T-helper 1 cell (primary cell): ENCODE results near the gene RALGAPA2.
"Not testable (repeated sequence)": the region's sequence is repeated elsewhere in the genome, so short reads cannot be mapped to it uniquely, and the experiment has no call there.

ENCODE experiments used
- DNase-seq, 5 donors: peaks; one replicate each; pipeline ENCODE4 v3.0.0-alpha.2; 2012 to 2020

The RALGAPA2 gene

DNA sequence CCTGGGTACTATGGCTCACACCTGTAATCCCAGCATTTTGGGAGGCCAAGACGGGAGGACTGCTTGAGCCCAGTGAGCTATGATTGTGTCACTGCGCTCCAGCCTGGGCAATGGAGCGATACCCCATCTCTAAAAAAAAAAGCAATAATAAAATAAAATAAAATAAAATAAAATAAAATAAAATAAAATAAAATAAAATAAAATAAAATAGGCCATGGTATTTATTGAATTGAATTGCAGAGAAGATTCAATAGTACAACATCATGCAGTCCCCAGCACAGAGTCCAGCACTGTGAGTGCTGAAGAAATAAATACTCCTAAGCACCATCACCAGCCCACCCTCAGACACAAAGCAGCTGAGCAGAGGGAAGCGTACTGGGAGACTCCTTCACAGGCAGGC, 144.7 kb downstream of the RALGAPA2 start:
- no peak for DNase-seq

DNA sequence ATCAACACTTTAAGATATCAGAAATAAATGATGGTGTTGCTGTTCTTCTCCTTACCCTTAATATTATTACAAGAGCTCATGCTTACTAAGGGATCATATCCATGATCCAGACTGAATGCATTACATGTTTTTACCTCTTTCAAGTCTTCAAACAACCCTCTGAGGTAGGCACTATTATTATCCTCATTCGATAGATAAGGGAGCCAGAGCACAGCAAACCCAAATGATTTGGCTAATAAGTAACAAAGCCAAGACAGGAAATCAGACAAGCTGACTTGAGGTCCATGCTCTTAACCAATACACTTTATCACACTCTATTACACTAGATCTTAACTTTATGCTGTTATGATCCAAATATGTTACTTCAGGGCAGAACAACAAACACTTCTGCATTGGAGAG, 145.9 kb downstream of the RALGAPA2 start:
- DNase-seq = no peak

DNA sequence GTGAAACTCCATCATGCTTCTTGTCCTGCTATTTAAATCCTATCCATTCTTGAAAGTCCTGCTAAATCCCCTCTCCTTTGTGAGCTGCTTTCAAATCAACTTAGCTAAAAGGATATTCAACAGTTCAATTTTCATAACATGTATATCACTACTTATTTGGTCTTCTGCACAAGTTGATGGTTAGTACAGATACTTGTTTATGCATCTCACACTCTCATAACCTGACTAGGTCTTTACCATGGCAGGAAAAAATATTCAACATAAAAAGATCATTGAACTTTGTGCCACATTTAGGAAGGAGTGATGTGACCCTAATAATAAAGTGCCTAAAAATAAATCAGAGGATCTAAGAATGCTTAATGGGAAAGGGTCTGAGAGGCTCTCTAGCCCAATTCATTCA, 148.2 kb downstream of the RALGAPA2 start:
- no peak for DNase-seq

DNA sequence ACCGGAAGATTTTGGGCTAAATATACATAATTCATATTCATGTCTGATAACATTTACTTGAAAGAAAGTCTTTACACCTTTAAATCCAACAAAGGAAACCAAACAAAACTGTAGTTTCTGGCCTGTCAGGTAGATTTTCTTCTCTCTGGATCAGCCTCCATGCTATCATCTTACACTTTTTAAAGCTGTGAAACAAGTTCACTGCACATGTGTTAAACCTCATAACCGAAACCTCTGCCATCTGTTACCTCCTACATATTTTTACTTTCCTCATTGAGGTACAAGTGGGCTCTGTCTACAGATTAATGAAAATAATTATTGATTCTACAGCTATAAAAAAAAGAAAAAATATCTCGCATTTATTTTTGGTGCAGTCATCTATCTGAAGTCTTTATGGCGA, 149.9 kb downstream of the RALGAPA2 start:
- no peak for DNase-seq

DNA sequence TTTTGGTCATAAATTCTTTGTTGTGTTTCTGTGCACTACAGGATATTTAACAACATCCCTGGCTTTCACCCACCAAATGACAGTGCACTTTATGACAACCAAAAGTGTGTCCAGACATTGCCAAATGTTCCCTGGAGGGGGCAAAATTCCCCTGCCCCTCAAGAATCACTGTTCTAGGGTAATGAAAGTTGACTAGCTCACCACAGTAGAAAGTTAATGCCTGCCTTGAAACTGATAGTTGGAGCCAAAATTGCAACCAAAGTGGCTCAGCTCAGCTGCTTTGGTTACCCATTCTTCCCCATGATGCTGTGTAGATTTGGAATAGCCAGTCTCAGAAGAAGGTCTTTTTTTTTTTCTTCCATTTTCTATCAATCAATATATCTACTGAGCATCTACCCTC, 150.6 kb downstream of the RALGAPA2 start:
- no peak for DNase-seq

DNA sequence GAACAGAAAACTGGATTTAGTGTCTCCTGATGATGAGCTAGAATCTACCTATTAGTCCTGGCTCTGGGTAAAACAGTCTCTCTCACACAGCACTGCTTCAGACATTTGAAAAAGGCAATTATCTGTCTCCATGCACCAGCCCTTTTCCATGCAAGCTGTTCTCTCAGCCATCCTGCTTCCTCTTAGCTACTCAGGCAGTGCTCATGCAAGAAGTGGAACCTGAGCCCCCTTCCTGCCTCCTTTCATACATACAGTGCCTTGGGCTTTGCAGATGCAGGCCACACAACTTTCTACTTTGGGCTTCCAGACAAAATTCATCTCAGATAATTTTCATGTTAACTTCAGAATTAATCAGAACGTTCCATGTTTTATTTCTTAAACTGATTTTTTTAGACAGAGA, 151.3 kb downstream of the RALGAPA2 start:
- no peak for DNase-seq

DNA sequence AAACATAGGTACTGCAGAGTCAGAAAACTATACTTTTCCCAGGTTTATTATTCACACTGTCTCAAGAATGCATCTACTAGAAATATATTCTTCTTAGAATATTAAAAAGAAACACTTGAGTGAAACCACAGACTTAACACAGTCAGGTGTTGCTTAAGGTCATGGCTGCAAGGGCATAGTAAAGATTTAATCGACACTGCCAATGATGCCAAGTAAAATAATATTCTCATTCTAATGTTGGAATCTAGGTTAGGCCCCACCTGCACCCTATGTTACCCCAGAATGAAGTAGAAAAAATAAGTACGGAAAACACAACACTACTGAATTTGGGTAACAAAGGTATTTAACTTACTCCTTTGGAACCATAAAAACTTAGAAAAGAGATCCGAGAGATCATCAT, 155.0 kb downstream of the RALGAPA2 start:
- no peak for DNase-seq

DNA sequence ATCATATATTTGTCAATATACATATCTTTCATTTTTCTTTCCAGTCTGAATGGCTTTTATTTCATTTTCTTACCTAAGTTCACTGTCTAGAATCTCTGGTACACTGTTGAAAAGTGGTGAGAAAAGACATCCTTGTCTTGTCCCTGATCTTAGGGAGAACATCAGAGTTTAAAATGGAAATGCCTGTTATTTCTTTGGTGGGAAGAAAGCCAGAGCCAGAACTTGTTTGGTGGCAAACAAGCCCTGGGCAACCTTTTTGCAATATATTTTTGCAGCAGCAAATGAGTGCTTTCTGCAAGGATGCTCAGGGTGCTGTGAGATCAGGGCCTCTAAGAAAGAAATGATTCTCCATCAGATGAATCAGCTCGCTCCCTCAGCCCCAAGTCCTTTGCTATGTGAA, 156.6 kb downstream of the RALGAPA2 start:
- DNase-seq = no peak

DNA sequence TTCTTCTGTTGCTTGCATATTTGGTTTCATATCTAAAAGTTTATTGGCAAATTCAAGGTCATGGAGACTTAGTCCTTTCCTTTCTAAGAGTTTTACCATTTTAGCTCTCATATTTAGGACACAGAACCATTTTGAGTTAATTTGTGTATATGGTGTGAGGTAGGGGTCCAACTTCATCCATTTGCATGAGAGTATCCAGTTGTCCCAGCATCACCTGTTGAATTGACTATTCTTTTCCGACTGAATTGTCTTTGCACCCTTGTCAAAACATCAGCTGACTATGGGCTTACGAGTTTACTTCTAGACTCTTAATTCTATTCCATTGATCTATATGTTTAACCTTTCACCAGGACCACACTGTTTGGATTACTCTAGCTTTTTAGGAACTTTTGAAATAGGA, 157.5 kb downstream of the RALGAPA2 start:
- DNase-seq = no peak

DNA sequence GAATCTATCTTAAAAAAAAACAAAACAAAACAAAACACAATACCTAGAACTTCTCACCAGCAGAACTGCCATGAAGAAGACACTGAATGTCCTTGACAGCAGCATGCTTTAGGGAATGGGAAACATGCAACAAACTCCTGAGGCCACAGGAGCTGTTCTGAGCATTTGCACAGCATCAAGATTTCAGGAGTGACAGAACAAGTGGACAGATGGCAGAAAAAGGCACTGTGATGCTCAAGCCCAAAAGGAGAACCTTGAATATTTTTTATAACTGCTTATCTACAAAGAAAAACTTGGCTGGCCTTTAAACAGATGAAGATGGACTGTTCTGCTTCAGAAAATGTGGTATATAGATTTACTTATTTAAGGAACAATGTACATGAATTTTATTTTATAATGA, 158.9 kb downstream of the RALGAPA2 start:
- no peak for DNase-seq

DNA sequence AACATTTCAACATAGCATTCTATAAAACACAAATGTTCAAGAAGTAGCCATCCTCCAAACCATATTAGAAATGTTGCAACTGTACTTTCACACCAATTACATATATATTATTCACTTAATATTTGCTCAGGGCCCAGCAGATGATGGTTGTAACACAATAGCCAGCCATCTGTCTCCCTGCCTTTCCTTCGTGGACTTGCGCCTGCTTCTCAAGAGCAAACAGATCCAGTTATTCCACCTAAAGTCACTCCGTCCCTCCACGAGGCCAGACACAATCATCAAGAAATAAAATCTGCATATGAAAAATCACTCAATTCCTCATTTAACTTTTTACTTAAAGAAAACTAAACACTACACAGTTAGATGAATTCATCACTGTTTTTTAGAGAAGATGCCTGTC, 160.4 kb downstream of the RALGAPA2 start:
- no peak for DNase-seq

DNA sequence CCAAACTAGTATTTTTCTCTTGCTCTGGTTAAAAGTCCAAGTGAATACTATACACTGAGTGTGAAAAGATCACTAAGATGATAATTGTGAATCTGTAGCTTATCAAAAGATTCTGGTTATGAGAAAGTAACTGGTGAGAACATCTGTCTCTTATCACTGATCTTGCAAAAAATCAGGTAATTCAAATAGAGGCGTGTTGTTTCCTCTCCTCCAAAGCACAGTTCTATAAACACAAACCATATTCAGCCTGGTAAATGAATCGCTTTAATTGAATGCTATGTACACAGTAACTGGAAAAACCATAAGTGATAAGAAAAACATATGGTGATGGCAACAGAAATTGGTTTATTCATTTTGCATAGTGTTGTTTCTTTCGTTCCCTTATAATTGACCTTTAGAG, 161.0 kb downstream of the RALGAPA2 start:
- no peak for DNase-seq

DNA sequence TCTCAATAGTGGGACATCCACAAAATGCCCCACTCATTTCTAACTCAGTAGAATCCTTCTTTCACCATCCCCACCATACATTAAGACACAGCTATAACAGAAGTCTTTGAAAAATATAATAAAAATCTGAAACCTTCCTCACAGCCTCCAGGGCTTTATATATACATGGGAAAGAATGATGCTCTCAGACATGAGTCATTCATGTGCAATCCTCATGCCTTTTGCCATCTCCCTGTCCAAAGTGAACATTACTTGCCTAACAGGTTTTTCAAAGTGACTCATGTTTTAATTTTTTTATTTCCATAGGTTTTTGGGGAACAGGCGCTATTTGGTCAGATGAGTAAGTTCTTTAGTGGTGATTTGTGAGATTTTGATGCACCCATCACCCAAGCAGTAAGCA, 162.7 kb downstream of the RALGAPA2 start:
- DNase-seq = no peak

DNA sequence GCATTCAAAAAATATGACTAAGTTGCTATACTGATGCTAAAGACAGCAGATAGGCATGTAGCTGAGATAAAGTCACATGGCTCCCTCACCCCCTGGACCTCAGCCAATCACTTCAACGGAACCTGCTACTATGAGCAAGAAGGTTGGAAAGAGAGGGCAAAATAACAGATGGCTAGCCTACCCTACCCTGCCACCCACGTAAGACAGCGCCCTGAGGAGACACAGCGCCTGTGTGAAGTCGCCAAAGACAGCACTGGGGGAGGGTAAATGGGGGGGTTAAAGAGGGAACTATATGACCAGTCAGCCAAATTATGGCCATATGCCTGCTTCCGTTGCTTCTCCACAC, 163.2 kb downstream of the RALGAPA2 start:
- no peak for DNase-seq

DNA sequence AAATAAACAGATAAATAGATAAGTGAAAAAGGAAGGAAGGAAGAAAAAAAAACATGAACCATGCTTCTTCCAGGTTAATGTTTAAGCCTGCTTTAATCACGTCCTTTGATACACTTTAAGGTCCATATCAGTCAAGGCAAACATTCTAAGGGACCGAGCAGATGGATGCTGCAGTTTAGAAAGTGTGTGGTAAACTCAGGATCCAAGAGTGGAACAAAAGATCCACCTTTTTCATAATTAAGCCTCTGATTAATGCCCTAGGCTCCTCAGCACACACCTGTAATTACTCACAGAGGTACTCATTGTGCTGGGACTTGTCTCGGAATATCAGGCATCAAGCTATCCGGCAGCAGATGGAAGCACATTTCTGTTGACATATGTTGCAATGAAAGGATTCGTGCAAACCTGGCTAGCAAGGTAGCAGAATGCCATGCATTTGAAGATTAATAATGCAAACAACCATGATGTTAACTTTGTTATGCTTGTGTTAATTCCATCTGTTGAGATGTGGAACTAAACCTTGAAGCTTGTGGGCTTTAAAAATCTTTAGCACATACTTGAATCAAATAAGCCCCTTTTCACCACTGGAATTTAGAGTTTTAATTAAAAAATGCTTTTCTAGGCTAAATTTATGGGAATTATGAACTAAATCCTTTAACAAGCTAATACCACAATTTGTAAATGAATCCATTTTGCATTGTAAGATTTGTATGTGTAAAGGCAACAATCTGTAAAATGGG, 163.7 kb downstream of the RALGAPA2 start:
- DNase-seq = no peak

DNA sequence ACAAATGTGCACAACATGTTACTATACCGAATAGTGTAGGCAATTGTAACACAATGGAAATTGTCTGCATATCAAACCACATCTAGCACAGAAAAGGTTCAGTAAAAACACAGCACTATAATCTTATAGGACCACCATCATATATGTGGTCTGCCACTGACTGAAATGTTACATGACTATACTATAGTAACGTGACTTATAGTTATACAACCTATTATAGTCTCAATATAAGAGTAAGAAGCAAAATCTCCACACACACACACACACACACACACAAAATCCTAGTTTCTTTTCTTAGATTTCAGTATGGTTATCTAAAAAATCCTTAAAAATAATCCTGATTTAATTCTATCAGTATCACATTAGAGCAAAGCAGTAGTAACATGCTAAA, 164.6 kb downstream of the RALGAPA2 start:
- DNase-seq = no peak

DNA sequence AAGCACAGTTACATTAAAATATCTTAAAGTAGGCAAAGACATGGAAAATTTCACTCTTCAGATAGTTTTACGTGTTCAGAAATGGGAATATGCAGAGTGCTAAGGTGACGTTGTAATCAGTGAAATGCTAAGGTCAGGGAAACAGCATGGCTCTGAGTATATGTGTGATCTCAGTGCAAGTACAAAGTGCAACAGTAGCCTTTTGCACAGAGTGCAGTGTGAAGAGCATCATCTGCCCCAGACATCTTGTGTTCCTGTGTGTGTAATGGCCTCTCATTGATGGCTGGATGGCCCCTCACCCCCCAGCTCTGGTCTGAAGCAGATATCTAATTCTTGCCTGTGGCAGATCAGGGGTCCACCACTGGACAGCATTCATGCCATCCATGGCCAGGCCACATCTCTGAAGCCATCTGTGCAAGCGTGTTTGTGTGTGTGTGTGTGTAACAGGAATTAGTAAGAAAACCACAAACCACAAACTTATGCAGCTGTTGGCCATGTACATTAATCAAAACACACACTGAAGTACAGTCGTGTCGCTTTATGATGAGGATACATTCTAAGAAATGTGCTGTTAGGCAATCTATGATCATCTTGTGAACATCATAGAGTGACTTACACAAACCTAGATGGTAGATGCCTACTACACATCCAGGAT, 165.1 kb downstream of the RALGAPA2 start:
- DNase-seq = peak in 1 of 5 donors; percentile 54

DNA sequence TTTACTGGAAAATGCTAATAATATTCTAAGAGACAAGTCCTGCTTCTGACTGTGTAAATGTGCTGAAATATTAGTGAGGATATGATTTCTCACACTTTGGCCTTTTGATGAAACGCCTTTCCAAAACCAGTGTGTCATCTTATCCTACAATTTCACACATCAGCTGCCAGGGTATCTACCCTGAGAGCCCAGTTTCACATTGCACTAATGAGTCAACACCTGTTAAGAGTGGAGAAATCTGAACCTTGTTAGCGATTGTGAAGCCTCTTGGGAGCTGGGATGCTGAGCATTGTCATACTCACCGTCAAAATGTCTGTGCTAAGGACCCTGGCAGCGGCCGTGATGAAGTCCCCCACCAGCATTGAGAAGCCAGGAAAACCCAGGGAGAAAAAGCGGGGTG, 166.0 kb downstream of the RALGAPA2 start:
- peak in 1 of 5 donors; percentile 4 for DNase-seq

DNA sequence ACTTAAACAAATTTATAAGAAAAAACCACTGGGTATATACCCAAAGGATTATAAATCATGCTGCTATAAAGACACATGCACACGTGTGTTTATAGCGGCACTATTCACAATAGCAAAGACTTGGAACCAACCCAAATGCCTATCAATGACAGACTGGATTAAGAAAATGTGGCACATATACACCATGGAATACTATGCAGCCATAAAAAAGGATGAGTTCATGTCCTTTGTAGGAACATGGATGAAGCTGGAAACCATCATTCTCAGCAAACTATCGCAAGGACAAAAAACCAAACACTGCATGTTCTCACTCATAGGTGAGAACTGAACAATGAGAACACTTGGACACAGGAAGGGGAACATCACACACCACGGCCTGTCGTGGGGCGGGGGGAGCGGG, 169.1 kb downstream of the RALGAPA2 start:
- DNase-seq = not testable (repeated sequence)

DNA sequence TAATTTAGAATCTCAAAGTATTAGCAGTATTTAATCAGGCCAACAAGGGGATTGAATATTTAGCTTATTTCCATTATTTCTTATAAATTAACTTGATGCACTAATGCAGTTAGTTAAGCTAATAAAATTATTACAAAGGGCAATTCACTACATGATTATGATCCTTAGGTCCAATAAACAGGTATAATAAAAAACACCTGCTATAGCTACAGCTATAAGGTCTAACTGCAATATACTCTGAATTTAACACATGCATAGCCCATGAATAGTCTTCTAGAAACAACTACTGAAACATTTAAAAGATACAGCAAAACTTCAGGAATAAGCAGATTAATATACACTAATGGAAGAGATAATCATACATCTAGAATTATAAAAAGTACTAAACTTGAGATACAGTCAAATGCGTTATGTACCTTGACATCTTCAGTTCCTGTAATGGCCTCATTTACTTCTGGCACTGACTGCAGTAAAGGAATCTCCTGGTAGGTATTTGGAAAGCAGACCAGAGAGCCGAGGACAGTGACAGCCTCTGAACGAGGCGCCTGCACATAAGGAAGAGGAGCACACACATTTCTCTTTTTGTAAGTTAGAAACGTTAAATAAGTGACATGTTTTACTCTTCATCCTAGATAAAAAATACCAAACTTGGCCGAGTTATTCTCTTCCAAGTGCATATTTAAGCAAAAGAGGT, 176.1 kb downstream of the RALGAPA2 start:
- DNase-seq = no peak

DNA sequence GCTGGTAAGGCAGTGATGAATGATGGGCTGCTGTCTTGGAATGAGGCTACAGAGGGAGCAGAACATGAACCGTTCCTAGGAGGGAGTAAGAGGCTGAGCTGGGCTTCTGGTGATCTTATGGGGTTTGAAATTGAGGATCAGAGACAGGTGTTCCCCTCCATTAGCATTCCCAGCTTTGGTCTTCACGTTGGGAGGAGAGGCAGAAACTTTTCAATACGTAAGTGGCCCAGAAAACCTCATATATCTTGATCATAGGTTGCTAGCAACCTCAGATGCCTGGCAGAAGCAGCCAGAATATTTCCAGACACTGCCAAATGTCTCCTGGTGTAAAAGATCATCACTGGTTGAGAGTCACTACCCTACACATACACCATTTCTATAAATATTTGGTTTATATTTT, 177.4 kb downstream of the RALGAPA2 start:
- no peak for DNase-seq

DNA sequence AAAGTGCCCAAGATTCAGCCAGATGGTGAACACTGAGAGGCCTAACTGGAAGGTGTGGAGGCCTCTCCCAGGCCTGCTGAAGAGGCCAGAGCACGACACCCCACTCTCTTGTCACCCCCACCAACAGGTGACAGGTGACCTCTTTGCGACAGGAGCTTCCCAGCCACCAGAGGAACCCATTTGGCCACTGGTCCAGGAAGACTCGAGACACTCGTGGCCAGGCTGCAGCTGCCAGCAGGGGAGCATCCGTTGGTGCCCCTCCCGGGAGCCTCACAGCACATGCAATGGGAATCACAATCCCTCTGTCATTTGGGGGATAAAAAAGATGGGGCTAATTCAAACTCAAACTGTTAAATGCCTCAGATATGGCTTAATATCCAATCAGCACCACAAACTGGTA, 181.2 kb downstream of the RALGAPA2 start:
- no peak for DNase-seq

DNA sequence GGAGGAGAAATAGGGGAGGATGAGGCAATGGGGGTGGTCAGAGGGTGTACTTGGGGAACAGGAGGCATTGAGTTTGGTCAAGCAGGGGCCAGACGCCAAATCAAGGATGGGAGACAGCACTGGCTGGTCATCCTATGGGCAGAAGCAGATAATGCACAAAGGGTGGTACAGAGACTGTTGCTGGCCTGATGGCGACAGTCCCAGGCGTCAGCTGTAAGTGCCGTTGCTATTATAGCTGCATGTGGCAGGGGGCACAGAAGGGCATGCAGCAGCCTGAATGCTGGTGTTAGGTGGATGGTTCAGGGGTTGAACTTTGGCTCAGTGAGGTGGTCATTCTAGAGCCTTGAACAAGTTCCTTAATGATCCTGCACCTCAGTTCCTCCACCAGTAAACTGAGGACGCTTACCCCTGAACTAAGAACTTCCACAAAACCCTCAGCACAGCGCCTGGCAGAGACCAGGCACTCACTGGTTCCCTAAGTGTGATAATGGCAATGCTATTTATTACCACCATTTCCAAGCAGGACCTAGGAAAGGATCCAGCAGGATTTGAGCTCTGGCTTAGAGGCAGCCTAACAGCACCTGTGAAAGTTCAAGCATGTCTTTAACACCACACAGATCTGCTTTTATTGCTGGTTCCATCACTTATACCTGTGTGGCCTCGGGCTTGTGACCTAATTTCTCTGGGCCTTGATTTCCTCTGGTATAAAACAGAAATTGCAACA, 181.9 kb downstream of the RALGAPA2 start:
- DNase-seq = no peak

DNA sequence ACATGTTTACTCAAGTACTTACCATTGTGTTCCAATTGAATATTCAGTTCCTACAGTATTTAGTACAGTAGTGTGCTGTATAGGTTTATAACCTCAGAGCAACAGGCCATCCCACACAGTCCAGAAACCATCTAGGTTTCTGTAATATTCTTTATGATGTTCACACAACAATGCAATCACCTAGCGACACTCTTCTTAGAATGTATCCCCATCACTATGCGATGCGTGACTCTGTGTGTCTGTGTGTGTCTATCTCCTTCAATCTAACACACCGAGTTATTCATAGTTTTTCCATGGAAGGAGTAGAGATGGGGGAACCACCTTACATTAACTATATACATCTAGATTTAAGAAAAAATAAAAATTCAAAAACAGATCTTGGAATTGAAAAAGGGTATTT, 182.8 kb downstream of the RALGAPA2 start:
- DNase-seq = no peak
